A549 treated with AZD9567 at 1 μM for 4 hours (cell line): ENCODE measurements around the gene RASGRF2. TPM values are rescaled to one million over a fixed set of nuclear protein-coding genes. Genes with fewer than 3 reads are reported as not detected.

ENCODE experiments used
- total RNA-seq: library from RNA; stranded (reverse); fragments of 200-300 nt; extraction: Qiagen RNA extraction; gene quantifications from 5 replicates; pipeline ENCODE4 v1.2.3, GENCODE V29; 2022; ENCODE audit not compliant: insufficient read depth

RASGRF2 gene
- total RNA-seq, result 1.2 to 2.3 TPM (median 1.3 TPM) in 5 replicates

GRCh38 chr5:80959768-80960442 is at the start of gene RASGRF2:
RASGRF2 (plus strand) TSS chr5:80960363; CDS start chr5:80960739, 376 bp downstream.

GRCh38 chr5:81233080-81233634 is 273.0 kb downstream of the RASGRF2 start, which contains the start of gene CKMT2:
CKMT2 (plus strand) TSS chr5:81233322; CDS start chr5:81251133, 17,811 bp downstream.

